ENCODE measurements around the gene CST3.

GRCh38 chr20:23628402-23629016 is 9.2 kb downstream of the CST3 start:
- TF ChIP-seq EP300 (IDR thresholded peaks at IDR 0.05) (no peak), CTCF (IDR thresholded peaks at IDR 0.05) (no peak), POLR2A (IDR thresholded peaks at IDR 0.05) (no peak)
